ENCODE results near the gene RPS6KA1.

Gene RPS6KA1

GRCh38 chr1:26538480-26539412, 9.2 kb downstream of the RPS6KA1 start:
- peak; percentile 52 for TF ChIP-seq CTCF (IDR thresholded peaks at IDR 0.05; ENCODE audit: insufficient read depth, low read depth, low read length, missing control alignments)
- DNase-seq (ENCODE audit: low read depth), result peak; percentile 55
- H3K4me3 ChIP-seq (ENCODE audit: low read length), result no peak overlapping the region

- no peak overlapping the region for H3K4me3 ChIP-seq (ENCODE audit: low read length)
These were observed 10.2 kb downstream of the RPS6KA1 start for GRCh38 chr1:26539722-26540121.

GRCh38 chr1:26540351-26540750, 10.8 kb downstream of the RPS6KA1 start:
- no peak for DNase-seq (ENCODE audit: low read depth)
- no peak for TF ChIP-seq CTCF (IDR thresholded peaks at IDR 0.05; ENCODE audit: insufficient read depth, low read depth, low read length, missing control alignments)
- H3K4me3 ChIP-seq (ENCODE audit: low read length), result no peak overlapping the region

More at GRCh38 chr1:26539722-26540121, 10.2 kb downstream of the RPS6KA1 start:
- no peak for TF ChIP-seq CTCF (IDR thresholded peaks at IDR 0.05; ENCODE audit: insufficient read depth, low read depth, low read length, missing control alignments)
- no peak for DNase-seq (ENCODE audit: low read depth)

GRCh38 chr1:26541431-26541815, 11.9 kb downstream of the RPS6KA1 start:
- no peak for TF ChIP-seq CTCF (IDR thresholded peaks at IDR 0.05; ENCODE audit: insufficient read depth, low read depth, low read length, missing control alignments)
- no peak for DNase-seq (ENCODE audit: low read depth)
- no peak overlapping the region for H3K4me3 ChIP-seq (ENCODE audit: low read length)

GRCh38 chr1:26541816-26542711, 12.5 kb downstream of the RPS6KA1 start:
- H3K4me3 ChIP-seq (ENCODE audit: low read length), result no peak overlapping the region
- TF ChIP-seq CTCF (IDR thresholded peaks at IDR 0.05; ENCODE audit: insufficient read depth, low read depth, low read length, missing control alignments), result peak; percentile 24
- DNase-seq (ENCODE audit: low read depth), result peak; percentile 96

GRCh38 chr1:26542771-26543451, 13.3 kb downstream of the RPS6KA1 start:
- no peak for TF ChIP-seq CTCF (IDR thresholded peaks at IDR 0.05; ENCODE audit: insufficient read depth, low read depth, low read length, missing control alignments)
- no peak overlapping the region for H3K4me3 ChIP-seq (ENCODE audit: low read length)
- DNase-seq (ENCODE audit: low read depth), result no peak
